ENCODE data around the gene RFPL2.
"Not testable (repeated sequence)": the region's sequence is repeated elsewhere in the genome, so short reads cannot be mapped to it uniquely, and the experiment has no call there.

DNA sequence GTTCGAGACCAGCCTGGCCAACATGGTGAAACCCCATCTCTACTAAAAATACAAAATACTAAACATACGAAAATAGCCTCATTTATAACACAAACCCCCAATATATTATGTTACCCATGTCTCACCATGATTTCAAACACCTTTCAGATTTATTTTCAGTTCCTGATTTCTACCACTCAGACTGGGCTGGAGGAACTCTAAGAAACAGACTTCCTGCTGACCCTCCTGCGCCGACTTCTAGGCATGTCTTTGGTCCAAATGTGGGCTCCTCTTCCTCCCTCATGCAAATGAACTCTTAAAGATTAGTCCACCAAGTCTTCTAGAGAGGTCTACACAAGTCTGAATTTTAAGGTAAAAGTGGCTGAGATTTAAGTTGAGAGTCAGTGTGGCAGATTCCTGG is 56.5 kb downstream of the RFPL2 start:
- TF ChIP-seq, protein P1, sequence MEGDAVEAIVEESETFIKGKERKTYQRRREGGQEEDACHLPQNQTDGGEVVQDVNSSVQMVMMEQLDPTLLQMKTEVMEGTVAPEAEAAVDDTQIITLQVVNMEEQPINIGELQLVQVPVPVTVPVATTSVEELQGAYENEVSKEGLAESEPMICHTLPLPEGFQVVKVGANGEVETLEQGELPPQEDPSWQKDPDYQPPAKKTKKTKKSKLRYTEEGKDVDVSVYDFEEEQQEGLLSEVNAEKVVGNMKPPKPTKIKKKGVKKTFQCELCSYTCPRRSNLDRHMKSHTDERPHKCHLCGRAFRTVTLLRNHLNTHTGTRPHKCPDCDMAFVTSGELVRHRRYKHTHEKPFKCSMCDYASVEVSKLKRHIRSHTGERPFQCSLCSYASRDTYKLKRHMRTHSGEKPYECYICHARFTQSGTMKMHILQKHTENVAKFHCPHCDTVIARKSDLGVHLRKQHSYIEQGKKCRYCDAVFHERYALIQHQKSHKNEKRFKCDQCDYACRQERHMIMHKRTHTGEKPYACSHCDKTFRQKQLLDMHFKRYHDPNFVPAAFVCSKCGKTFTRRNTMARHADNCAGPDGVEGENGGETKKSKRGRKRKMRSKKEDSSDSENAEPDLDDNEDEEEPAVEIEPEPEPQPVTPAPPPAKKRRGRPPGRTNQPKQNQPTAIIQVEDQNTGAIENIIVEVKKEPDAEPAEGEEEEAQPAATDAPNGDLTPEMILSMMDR (IDR thresholded peaks at IDR 0.05) = not testable (repeated sequence)
- not testable (repeated sequence) for TF ChIP-seq POLR2A (IDR thresholded peaks at IDR 0.05)

All from heart left ventricle (tissue), 13 donors.